Limb (tissue), 2 donors: ENCODE measurements around the gene EFCAB11.

Experiments
- DNase-seq, 2 donors: peaks; one replicate each; pipeline ENCODE4 v3.0.0-alpha.2; 2016; ENCODE audit errors: extremely low spot score in 2 of 2

The EFCAB11 gene

DNA sequence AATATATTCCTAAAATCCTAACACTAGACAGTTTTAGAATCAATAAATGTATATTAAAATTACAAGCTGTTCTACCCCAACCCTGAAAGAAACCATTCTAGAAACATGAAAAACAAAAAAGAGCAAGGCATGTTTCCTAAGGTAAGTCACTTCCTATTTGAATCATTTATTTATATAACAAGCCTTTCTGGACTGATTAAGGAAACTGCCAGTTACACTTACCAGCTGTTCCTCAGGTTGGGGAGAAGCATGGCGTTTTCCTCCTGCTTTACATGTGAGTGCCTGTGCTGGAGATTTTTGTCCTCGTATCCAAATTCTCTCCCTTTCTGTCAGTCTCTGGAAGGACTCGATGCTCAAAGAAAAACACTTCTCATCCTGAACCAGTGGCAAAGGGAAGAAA, 183.3 kb downstream of the EFCAB11 start:
- DNase-seq = no peak

GRCh38 chr14:89767861-89768268, 186.7 kb downstream of the EFCAB11 start:
- DNase-seq = no peak

- DNase-seq = no peak
Observed at GRCh38 chr14:89767131-89767530, 187.4 kb downstream of the EFCAB11 start.

DNA sequence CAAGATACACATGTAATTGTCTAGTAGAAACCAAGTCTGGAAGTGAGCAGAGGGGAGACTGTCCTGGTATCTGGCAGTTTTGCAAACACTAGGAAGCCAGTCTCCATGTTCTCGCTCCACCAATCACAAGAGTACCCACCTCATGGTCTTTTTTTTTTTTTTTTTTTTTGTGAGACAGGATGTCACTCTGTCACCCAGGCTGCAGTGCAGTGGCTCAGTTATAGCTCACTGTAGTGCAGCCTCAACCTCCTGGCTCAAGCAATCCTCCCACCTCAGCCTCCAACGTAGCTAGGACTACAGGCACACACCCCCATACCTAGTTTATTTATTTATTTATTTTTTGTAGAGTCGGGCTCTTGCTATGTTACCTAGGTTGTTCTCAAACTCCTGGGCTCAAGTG, 189.2 kb downstream of the EFCAB11 start:
- DNase-seq = no peak

GRCh38 chr14:89760086-89760485, 194.4 kb downstream of the EFCAB11 start:
- no peak for DNase-seq

DNA sequence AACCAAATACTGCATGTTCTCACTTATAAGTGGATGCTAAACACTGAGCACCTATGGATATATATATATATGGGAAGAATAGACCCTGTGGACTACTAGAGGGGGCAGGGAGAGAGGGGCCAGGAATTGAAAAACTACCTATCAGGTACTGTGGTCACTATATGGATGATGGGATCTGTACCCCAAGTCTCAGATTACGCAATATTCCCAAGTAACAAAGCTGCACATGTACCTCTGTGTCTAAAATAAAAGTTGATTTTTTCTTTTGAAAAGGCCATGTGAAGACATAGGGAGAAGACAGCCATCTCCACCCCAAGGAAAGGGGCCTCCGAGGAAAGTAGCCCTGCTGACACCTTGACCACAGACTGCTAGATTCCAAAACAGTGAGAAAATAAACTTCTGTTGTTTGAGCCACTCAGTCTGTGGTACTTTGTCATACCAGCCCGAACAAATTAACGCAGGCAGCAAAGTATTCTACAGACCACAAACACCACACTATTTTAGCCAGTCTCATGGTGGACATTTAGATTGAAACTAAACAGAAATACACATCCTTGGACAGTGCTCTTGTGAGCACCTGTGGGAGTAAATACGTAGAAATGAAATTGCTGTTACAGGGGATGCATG, 197.1 kb downstream of the EFCAB11 start:
- DNase-seq = no peak

DNA sequence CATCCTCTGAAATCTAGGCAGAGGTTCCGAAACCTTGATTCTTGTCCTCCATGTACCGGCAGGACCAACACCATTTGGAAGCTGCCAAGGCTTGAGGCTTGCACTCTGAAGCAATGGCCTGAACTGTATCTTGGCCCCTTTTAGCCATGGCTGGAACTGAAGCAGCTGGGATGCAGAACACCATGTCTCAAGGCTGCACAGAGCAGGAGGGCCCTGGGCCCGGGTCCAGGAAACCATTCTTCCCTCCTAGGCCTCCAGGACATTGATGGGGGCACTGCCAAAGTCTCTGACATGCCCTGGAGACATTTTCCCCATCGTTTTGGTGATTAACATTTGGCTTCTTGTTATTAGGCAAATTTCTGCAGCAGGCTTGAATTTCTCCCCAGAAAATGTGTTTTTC, 198.7 kb downstream of the EFCAB11 start:
- no peak for DNase-seq

DNA sequence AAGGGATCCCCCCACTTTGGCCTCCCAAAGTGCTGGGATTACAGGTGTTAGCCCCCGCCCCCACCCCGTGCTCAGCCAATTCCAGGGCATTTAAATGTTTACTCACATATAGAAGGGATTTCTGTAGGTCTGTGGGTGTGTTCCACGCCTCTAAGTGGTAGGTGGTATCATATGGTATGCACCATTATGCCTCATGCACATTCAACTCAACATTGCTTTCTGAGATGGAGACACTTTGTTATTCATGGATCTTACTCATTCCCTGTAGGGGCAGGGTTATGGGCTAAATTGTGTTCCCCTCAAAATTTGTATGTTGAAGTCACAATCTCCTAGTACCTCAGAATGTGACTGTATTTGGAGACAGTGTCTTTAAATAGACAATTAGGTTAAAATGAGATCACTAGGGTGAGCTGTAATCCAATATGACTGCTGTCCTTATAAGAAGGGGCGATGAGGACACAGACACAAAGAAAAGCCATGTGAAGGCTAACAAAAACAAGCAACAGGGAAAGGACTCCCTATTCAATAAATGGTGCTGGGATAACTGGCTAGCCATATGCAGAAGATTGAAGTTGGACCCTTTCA, 200.6 kb downstream of the EFCAB11 start:
- DNase-seq = no peak

- no peak for DNase-seq
Observed at GRCh38 chr14:89750908-89751392, 203.6 kb downstream of the EFCAB11 start.

GRCh38 chr14:89750281-89750755, 204.2 kb downstream of the EFCAB11 start:
- no peak for DNase-seq

- DNase-seq = no peak
Observed at GRCh38 chr14:89748004-89748403, 206.5 kb downstream of the EFCAB11 start.

DNA sequence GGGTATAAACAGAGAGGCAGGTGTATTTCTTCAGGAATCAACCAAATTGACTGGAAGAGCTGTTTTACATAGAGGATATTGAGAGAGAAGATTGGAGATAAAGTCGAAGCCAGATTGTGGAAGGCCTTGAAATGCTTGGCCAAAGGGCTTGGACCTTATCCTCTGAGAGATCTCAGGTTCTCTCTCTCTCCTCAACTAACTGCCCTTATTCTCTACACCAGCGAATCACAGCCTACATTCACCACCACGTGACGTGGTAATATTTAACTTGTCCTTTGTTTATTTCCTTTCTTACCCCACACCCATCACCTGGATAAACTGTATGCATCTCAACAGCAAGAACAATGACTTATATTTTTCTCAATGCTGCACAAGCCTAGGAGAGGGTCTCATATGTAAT, 207.4 kb downstream of the EFCAB11 start:
- DNase-seq = no peak

GRCh38 chr14:89746654-89747053, 207.9 kb downstream of the EFCAB11 start:
- DNase-seq = no peak

DNA sequence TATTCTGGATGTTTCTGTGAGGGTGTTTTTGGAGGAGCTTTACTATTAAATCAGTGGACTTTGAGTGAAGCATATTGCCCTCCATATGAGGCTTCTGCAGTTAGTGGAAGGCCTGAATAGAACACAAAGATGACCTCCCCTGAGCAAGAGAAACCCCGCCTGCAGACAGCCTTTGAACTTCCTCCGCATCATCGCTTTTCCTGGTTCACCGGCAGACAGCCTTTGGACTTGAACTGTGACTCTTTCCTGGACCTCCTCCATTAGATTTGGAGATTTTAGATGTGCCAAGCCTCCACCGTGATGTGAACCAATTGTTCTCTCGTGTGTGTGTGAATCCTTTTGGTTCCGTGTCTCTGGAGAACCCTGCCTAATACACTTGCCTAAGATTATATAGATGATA, 208.4 kb downstream of the EFCAB11 start:
- no peak for DNase-seq
